DND-41 (cell line): ENCODE measurements around the gene GRIK4.

ENCODE experiments used
- ATAC-seq: fragments of 200-7000 bp; cut with Tn5 transposase; 3 replicates; pipeline ENCODE4 v1.9.1; 2021; ENCODE audit warnings: low read depth; ENCODE audit not compliant: insufficient read depth
- DNase-seq: peaks from one replicate; pipeline ENCODE4 v3.0.0-alpha.2; 2020
- H2AFZ ChIP-seq: 2 replicates; pipeline ENCODE4 v1.6.0; 2012; ENCODE audit warnings: low read depth, low read length
- H3K27ac ChIP-seq: 2 replicates; pipeline ENCODE4 v1.5.1; 2012; ENCODE audit warnings: low read length, inconsistent platforms
- H3K27me3 ChIP-seq: fragments of 200-600 bp; sonication (generic); 2 replicates; pipeline ENCODE4 v1.6.0; 2012; ENCODE audit warnings: low read length, mild to moderate bottlenecking, inconsistent platforms; ENCODE audit not compliant: insufficient read depth, poor library complexity
- H3K36me3 ChIP-seq: 2 replicates; pipeline ENCODE4 v1.5.1; 2012; ENCODE audit warnings: low read length, inconsistent platforms; ENCODE audit not compliant: insufficient read depth
- H3K4me1 ChIP-seq: 2 replicates; pipeline ENCODE4 v1.5.1; 2012; ENCODE audit warnings: mild to moderate bottlenecking, low read length; ENCODE audit not compliant: insufficient read depth
- H3K4me2 ChIP-seq: 2 replicates; pipeline ENCODE4 v1.6.0; 2012; ENCODE audit warnings: mild to moderate bottlenecking, moderate library complexity, low read length, inconsistent platforms; ENCODE audit not compliant: insufficient read depth
- H3K4me3 ChIP-seq, 2 experiments: fragments of 200-600 bp in 1 of 2; shearing (Covaris generic) in 1 of 2; 2 replicates each; pipeline ENCODE4 v1.5.1; 2012 to 2016; ENCODE audit warnings: inconsistent platforms in 2 of 2, low read length in 2 of 2, mild to moderate bottlenecking in 2 of 2, low read depth in 1 of 2, moderate library complexity in 1 of 2
- H3K79me2 ChIP-seq: 2 replicates; pipeline ENCODE4 v1.6.0; 2012; ENCODE audit warnings: low read length, inconsistent platforms; ENCODE audit not compliant: insufficient read depth
- H3K9ac ChIP-seq: 2 replicates; pipeline ENCODE4 v1.6.0; 2012; ENCODE audit warnings: low read depth, mild to moderate bottlenecking, inconsistent platforms, low read length, moderate library complexity
- H3K9me3 ChIP-seq: 2 replicates; pipeline ENCODE4 v1.5.1; 2012; ENCODE audit warnings: low read length, moderate library complexity, mild to moderate bottlenecking, inconsistent platforms; ENCODE audit not compliant: insufficient read depth, severe bottlenecking
- H4K20me1 ChIP-seq: 2 replicates; pipeline ENCODE4 v1.6.0; 2012; ENCODE audit warnings: low read length; ENCODE audit not compliant: insufficient read depth
- EZH2 ChIP-seq: IDR thresholded peaks from 3 replicates; pipeline ENCODE4 v1.6.1; 2012; ENCODE audit warnings: borderline replicate concordance, low read depth, mild to moderate bottlenecking, moderate library complexity, low read length, inconsistent platforms; ENCODE audit not compliant: severe bottlenecking
- TF ChIP-seq, protein P1 (sequence below): IDR thresholded peaks from 2 replicates; pipeline ENCODE4 v1.5.1; 2012; ENCODE audit warnings: borderline replicate concordance, low read length, moderate library complexity, mild to moderate bottlenecking; ENCODE audit not compliant: poor library complexity, severe bottlenecking; ENCODE audit errors: extremely low read depth

GRIK4 gene

GRCh38 chr11:120713296-120713695, 201.7 kb downstream of the GRIK4 start:
- no peaks in the 10 kb centered on the region for H3K36me3 ChIP-seq
- no peak overlapping the region for H2AFZ ChIP-seq
- H3K4me3 ChIP-seq = no peak overlapping the region
- TF ChIP-seq, protein P1, sequence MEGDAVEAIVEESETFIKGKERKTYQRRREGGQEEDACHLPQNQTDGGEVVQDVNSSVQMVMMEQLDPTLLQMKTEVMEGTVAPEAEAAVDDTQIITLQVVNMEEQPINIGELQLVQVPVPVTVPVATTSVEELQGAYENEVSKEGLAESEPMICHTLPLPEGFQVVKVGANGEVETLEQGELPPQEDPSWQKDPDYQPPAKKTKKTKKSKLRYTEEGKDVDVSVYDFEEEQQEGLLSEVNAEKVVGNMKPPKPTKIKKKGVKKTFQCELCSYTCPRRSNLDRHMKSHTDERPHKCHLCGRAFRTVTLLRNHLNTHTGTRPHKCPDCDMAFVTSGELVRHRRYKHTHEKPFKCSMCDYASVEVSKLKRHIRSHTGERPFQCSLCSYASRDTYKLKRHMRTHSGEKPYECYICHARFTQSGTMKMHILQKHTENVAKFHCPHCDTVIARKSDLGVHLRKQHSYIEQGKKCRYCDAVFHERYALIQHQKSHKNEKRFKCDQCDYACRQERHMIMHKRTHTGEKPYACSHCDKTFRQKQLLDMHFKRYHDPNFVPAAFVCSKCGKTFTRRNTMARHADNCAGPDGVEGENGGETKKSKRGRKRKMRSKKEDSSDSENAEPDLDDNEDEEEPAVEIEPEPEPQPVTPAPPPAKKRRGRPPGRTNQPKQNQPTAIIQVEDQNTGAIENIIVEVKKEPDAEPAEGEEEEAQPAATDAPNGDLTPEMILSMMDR = no peak
- TF ChIP-seq EZH2 = no peak
- DNase-seq (no peak), ATAC-seq (no peak)
- no peak overlapping the region for H3K4me2 ChIP-seq
- H3K27me3 ChIP-seq = peaks cover 20% of the 10 kb centered on the region
- no peaks in the 10 kb centered on the region; the same call in 1 of the 2 replicates for H4K20me1 ChIP-seq
- H3K9ac ChIP-seq = no peak overlapping the region
- peaks cover 6% of the 10 kb centered on the region for H3K4me1 ChIP-seq
- H3K79me2 ChIP-seq = no peaks in the 10 kb centered on the region
- no peaks in the 10 kb centered on the region for H3K9me3 ChIP-seq
- H3K27ac ChIP-seq = no peak overlapping the region

- Histone ChIP-seq H3K79me2 (no peaks in the 10 kb centered on the region), H3K9ac (no peak overlapping the region), H3K4me1 (peaks cover 6% of the 10 kb centered on the region), H3K27me3 (peaks cover 16% of the 10 kb centered on the region), H3K36me3 (no peaks in the 10 kb centered on the region), H3K9me3 (no peaks in the 10 kb centered on the region), H3K27ac (no peak overlapping the region), H3K4me2 (no peak overlapping the region), H4K20me1 (no peaks in the 10 kb centered on the region; the same call in 1 of the 2 replicates), H3K4me3 (no peak overlapping the region), H2AFZ (no peak overlapping the region)
- DNase-seq (no peak), ATAC-seq (no peak)
- TF ChIP-seq EZH2 = no peak
- TF ChIP-seq, protein P1 = no peak
Observed at GRCh38 chr11:120714438-120714837, 202.9 kb downstream of the GRIK4 start.

DNA sequence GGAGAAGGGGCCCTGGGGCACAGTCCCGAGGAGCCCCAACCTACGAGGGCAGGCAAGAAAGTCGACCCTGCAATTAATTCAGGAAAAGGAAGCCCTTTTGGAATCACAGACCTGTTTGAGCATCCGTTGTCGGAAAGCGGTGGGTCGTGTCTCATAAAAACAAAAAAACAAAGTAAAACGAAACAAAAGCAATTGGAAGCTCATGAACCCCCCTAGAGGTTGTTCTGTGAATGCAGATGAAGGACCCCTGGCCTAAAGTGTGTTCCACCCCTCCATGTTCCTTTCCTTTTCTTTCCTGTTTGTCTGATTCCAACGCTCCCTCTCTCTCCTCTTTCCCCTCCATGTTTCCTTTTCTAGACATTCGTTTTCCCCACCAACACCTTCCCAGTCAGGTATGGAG, 203.7 kb downstream of the GRIK4 start:
- no peaks in the 10 kb centered on the region; the same call in 1 of the 2 replicates for H4K20me1 ChIP-seq
- peak; percentile 11 for DNase-seq
- no peaks in the 10 kb centered on the region for H3K9me3 ChIP-seq
- no peaks in the 10 kb centered on the region for H3K36me3 ChIP-seq
- H3K4me2 ChIP-seq = peak overlapping the region; percentile 53; the same call in 1 of the 2 replicates
- peak; percentile 58 for ATAC-seq
- H3K27ac ChIP-seq = no peak overlapping the region
- H3K79me2 ChIP-seq = no peaks in the 10 kb centered on the region
- peaks cover 16% of the 10 kb centered on the region for H3K27me3 ChIP-seq
- H2AFZ ChIP-seq = peak overlapping the region; percentile 62; the same call in 1 of the 2 replicates
- H3K9ac ChIP-seq = no peak overlapping the region
- H3K4me3 ChIP-seq = peak overlapping the region in 1 of 2 experiments; percentile 52; a peak in 2 of 4 replicates
- no peak for TF ChIP-seq EZH2
- TF ChIP-seq, protein P1 = peak; percentile 70
- H3K4me1 ChIP-seq = peaks cover 6% of the 10 kb centered on the region
